Rectal smooth muscle tissue (tissue), 1 donor: Measurements from ENCODE around the gene PARP9.
"Not testable (repeated sequence)": the region's sequence is repeated elsewhere in the genome, so short reads cannot be mapped to it uniquely, and the experiment has no call there.

Experiments used
- H3K27ac ChIP-seq: one replicate; pipeline ENCODE4 v1.7.0; 2013; ENCODE audit warnings: low read depth, low read length, inconsistent platforms
- H3K27me3 ChIP-seq: one replicate; pipeline ENCODE4 v1.7.0; 2013; ENCODE audit warnings: low read length; ENCODE audit not compliant: control insufficient read depth, insufficient read depth
- H3K36me3 ChIP-seq: one replicate; pipeline ENCODE4 v1.7.0; 2013; ENCODE audit warnings: low read length; ENCODE audit not compliant: control insufficient read depth, insufficient read depth
- H3K4me1 ChIP-seq: one replicate; pipeline ENCODE4 v1.7.0; 2013; ENCODE audit warnings: low read length; ENCODE audit not compliant: control insufficient read depth, insufficient read depth
- H3K4me3 ChIP-seq: one replicate; pipeline ENCODE4 v1.7.0; 2013; ENCODE audit warnings: low read length
- H3K9ac ChIP-seq: one replicate; pipeline ENCODE4 v1.7.0; 2013; ENCODE audit warnings: low read length

Gene PARP9

DNA sequence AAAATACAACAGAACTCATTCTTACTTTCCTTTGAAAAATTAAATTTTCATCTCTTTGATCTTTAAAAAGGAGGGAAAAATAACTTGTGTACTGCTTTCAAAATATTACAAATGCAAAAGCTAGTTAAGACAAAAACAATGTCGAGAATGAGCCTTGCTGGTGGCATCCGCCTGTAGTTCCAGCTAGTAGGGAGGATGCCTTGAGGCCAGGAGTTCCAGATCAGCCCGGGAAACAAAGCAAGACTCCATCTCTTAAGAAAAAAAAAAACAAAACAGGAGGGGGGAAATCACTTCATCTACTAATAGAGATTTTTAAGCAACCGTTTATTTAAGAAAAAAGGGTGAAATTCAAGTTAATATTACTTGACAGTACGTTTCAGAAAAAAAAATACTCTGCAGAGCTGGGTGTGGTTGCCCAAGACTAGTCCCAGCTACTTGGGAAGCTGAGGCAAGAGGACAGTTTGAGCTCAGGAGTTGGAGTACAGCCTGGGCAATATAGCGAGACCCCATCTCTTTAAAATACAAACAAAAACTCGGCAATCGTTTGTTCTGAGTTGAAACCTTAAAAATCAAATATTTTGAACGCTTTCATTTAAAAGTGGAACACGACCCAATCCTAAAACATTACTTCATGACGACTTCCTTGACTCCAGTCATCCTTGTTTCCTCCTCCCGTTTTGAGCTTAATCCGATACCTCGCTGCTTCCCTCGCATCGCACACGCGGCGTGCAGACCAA is 50.5 kb downstream of the PARP9 start:
- peak overlapping the region; percentile 76 for H3K4me3 ChIP-seq
- H3K4me1 ChIP-seq: peaks cover 6% of the 10 kb centered on the region
- no peak overlapping the region for H3K9ac ChIP-seq
- H3K27me3 ChIP-seq: no peaks in the 10 kb centered on the region
- H3K36me3 ChIP-seq: no peaks in the 10 kb centered on the region
- H3K27ac ChIP-seq: peak overlapping the region; percentile 94

DNA sequence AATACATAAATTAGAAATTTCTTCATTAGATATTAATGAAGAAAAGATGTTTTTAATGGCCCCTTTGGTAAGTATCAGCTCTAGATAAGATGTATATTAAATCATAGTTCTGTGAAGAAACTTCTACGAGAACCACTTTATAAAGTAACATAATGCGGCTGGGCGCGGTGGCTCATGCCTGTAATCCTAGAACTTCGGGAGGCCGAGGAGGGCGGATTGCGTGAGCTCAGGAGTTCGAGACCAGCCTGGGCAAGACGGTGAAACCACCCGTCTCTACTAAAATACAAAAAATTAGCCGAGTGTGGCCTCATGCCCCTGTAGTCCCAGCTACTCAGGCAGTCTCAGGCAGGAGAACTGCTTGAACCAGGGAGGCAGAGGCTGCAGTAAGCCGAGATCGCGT is 51.8 kb downstream of the PARP9 start:
- Histone ChIP-seq H3K36me3 (no peaks in the 10 kb centered on the region), H3K27me3 (no peaks in the 10 kb centered on the region), H3K9ac (no peak overlapping the region), H3K27ac (no peak overlapping the region), H3K4me3 (no peak overlapping the region), H3K4me1 (peaks cover 6% of the 10 kb centered on the region)

DNA sequence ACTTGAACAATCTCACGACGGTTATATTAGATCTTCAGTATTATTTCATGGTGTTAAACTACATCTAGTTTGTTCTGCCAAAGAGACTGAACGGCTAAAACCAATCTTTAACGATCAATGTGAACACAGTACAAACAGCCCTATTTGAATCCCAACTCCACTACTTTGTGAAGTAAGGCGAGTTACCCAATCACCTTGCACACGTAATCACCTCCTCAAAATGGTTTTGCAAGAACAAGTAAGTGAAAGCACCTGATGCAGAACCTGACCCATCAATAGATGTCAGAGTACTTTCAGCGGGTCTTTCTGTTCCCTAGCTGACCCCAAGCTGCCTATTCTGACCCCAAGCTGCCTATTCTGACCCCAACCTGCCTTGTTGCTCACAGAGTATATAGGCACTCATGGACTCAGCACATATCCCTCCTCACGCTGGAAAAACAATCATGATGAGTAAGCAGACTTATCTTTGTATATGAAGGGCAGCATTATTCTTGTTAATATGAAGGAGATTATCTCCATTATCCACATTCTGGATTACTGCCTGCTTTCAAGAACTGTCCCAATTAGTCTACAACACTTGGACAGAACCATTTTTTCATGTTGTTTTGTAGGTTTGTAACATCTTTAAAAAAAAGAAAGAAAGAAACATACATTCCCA is 53.1 kb downstream of the PARP9 start:
- Histone ChIP-seq H3K36me3 (no peaks in the 10 kb centered on the region), H3K9ac (no peak overlapping the region), H3K4me1 (peaks cover 6% of the 10 kb centered on the region), H3K27me3 (no peaks in the 10 kb centered on the region), H3K27ac (no peak overlapping the region), H3K4me3 (no peak overlapping the region)

DNA sequence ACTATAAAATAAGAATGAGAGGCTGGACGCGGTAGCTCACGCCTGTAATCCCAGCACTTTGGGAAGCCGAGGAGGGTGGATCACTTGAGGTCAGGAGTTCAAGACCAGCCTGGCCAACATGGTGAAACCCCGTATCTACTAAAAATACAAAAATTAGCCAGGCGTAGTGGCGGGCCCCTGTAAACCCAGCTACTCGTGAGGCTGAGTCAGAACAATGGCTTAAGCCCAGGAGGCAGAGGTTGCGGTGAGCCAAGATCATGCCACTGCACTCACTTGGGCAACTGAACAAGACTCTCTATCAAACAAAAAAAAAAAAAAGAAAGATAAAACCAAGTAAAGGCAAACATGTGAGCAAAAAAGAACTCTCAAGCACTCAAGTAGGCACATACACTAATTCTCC is 55.2 kb downstream of the PARP9 start:
- H3K27me3 ChIP-seq, H3K27ac ChIP-seq, H3K36me3 ChIP-seq, H3K4me1 ChIP-seq, H3K4me3 ChIP-seq, H3K9ac ChIP-seq: not testable (repeated sequence)

DNA sequence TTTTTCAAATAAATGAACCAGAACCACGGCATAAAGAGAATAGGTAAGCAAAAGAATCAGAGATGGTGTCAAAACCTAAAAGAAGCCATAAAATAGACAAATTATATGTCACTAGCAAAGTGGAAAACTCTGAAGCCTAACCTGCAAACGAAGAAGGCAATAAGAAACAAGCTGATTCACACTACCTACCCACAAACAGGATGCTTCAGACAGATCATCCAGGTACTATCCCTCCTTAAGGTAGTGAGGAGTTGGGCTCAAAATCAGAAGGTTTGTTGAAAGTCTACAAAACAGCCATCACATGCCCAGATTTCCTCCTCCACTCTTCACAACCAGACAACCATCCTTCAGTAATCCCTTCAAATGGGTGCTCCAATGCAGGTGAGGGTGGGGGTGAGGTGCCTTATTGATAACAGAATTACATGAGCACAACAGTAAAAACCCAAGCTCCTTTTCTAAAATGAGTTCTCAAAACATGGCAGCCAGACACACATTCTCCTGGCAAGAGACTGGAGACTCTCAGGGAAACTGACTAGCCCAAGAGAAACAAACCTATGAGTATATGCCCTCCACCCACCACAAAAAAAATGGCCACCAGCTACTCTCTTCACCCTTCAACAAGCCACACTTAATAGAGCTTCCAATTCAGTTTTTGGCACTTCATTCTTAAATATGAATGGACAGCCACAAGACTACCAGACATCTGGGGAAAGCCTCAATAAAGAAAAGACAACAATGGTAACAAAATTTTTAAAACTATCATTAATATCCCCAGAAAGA is 55.8 kb downstream of the PARP9 start:
- Histone ChIP-seq H3K4me1 (peaks cover 4% of the 10 kb centered on the region), H3K27me3 (no peaks in the 10 kb centered on the region), H3K27ac (no peak overlapping the region), H3K4me3 (no peak overlapping the region), H3K36me3 (no peaks in the 10 kb centered on the region), H3K9ac (no peak overlapping the region)

DNA sequence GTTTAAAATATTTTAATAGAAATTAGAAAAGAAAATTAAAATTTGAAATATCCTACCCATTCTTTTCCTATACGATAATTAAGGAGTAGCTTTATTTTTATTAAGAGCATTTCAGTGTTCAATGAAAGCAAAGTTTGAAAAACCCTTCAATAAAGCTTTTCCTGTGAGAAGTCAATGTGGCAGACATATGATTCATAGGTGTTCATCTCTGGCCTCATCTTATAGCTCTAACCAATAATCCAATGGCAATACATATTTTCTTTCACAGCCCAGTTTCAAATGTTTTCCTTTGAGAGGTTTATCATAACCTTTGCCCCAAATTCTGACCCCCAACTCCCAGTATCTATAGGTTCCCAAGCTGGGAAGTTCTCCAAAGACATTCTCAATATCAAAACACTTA is 57.6 kb downstream of the PARP9 start:
- no peak overlapping the region for H3K4me3 ChIP-seq
- no peaks in the 10 kb centered on the region for H3K36me3 ChIP-seq
- peaks cover under 1% of the 10 kb centered on the region for H3K4me1 ChIP-seq
- no peak overlapping the region for H3K27ac ChIP-seq
- no peak overlapping the region for H3K9ac ChIP-seq
- no peaks in the 10 kb centered on the region for H3K27me3 ChIP-seq

DNA sequence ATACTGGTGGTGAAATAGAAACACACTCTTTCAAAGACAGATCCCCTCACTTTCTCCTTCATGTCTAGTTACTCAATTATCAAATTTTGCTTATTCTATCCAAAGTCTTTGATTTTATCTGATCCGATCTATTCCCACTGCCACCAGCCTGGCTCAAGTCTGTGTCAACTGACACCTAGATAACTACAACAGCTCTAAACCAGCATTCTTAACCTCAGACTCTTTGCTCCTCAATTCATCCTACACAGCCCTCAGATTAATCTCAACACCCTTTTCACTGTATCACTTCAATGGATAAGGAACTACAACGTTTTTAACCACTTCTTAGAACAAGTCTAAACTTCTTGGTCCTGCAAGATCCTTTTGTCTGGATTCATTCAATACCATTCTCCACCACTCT is 58.4 kb downstream of the PARP9 start:
- no peak overlapping the region for H3K9ac ChIP-seq

DNA sequence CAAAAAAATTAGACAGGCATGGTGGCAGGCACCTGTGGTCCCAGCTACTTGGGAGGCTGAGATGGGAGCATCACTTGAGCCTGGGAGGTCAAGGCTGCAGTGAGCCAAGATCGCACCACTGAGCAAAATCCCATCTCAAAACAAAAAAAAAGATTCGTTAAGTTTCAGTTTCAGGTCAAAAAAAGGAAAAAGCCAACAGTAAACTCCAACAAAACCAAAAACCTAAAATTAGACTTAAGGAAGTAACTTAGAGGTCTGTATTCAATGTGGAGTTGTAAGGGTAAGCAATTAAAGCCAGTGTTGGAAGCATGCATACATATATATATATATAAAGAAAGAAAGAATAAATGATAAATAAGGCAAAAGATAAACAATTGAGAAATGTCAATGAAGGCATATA is 61.2 kb downstream of the PARP9 start:
- H3K36me3 ChIP-seq: no peaks in the 10 kb centered on the region
- H3K9ac ChIP-seq: no peak overlapping the region
- H3K27ac ChIP-seq: no peak overlapping the region
- H3K27me3 ChIP-seq: no peaks in the 10 kb centered on the region
- H3K4me1 ChIP-seq: no peaks in the 10 kb centered on the region
- H3K4me3 ChIP-seq: no peak overlapping the region

More for the DNA sequence above, 58.4 kb downstream of the PARP9 start:
- H3K4me1 ChIP-seq: no peaks in the 10 kb centered on the region
- no peak overlapping the region for H3K4me3 ChIP-seq
- no peaks in the 10 kb centered on the region for H3K36me3 ChIP-seq
- no peak overlapping the region for H3K27ac ChIP-seq
- H3K27me3 ChIP-seq: no peaks in the 10 kb centered on the region

DNA sequence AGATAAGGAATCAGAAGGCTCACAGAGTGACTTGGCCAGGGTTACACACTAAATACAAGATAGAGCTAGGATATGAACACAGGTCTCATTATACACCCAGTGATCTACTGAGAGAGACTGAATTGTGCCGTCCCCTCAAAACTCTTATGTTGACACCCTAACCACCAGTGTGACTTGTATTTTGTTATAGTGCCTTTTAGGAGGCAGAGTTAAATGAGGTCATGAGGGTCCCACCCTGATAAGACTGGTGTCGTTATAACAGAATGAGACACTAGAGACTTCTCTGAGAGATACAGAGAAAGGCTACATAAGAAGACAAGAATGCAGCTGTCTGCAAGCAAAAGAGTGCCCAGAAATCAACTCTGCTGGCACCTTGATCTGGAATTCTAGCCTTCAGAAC is 62.0 kb downstream of the PARP9 start:
- Histone ChIP-seq H3K27me3 (no peaks in the 10 kb centered on the region), H3K36me3 (no peaks in the 10 kb centered on the region), H3K27ac (no peak overlapping the region), H3K4me3 (no peak overlapping the region), H3K4me1 (no peaks in the 10 kb centered on the region), H3K9ac (no peak overlapping the region)

DNA sequence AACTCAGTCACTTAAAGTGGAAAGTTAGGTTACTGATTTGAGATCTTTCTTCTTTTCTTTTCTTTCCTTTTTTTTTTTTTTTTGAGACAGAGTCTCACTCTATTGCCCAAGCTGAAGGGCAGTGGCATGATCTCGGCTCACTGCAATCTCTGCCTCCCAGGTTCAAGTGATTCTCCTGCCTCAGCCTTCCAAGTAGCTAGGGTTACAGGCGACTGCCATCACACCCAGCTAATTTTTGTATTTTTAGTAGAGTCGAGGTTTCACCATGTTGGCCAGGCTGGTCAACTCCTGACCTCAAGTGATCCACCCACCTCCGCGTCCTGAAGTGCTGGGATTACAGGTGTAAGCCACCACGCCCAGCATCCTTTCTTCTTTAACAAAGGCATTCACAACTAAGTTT is 63.1 kb downstream of the PARP9 start:
- not testable (repeated sequence) for H3K36me3 ChIP-seq, H3K9ac ChIP-seq, H3K27ac ChIP-seq, H3K4me3 ChIP-seq, H3K27me3 ChIP-seq, H3K4me1 ChIP-seq

DNA sequence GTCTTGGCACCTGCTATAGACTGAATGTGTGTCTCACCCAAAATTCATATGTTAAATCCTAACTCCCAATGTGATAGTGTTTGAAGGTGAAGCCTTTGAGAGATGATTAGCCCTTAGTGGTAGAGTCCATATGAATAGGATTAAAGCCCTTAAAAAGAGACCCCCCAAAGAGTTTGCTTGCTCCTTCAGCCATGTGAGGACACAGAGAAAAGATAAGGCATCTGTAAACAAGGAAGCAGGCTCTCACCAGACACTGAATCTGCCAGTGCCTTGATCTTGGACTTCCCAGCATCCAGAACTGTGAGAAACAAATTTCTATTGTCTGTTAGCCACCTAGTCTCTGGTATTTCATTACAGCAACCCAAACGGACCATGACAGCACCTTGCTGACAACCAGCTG is 65.9 kb downstream of the PARP9 start:
- no peaks in the 10 kb centered on the region for H3K4me1 ChIP-seq
- no peak overlapping the region for H3K4me3 ChIP-seq
- H3K36me3 ChIP-seq: peaks cover 5% of the 10 kb centered on the region
- H3K27me3 ChIP-seq: no peaks in the 10 kb centered on the region
- no peak overlapping the region for H3K27ac ChIP-seq
- H3K9ac ChIP-seq: no peak overlapping the region

DNA sequence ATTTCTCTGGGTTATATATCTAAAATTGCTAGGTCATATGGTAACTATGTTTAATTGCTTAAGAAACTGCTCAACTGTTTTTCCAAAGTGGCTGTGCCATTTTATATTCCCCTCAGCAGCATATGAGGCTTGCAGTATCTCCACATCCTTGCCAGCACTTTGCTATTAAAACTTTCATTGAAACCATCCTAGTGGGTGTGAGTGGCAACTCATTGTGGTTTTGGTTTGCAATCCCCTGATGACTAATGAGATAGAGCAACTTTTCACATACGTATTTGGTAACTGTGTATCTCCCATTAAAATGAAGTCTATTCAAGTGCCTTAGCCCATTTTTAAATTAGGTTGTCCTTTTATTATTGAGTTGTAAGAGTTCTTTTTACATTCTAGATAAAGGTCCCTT is 66.7 kb downstream of the PARP9 start:
- Histone ChIP-seq H3K4me1 (no peaks in the 10 kb centered on the region), H3K27ac (no peak overlapping the region), H3K4me3 (no peak overlapping the region), H3K9ac (no peak overlapping the region), H3K36me3 (peaks cover 5% of the 10 kb centered on the region), H3K27me3 (no peaks in the 10 kb centered on the region)
